Astrocyte (in vitro differentiated cells and primary cell): ENCODE data around the gene SYT6. TPM values are rescaled to one million over a fixed set of nuclear protein-coding genes. Genes with fewer than 3 reads are reported as not detected.

Experiments used
- DNase-seq: peaks from one replicate; pipeline ENCODE4 v3.0.0-alpha.2; 2010; ENCODE audit warnings: low read depth
- FAIRE-seq: peaks from 2 replicates; lab custom pipeline; 2011; peaks lifted over from hg19 to GRCh38; lab: Jason Lieb, UNC
- H2AFZ ChIP-seq: 2 replicates; pipeline ENCODE4 v1.6.0; 2012; ENCODE audit warnings: low read depth, low read length, inconsistent platforms
- H3K27ac ChIP-seq: 2 replicates; pipeline ENCODE4 v1.5.1; 2011; ENCODE audit warnings: low read depth, low read length, inconsistent platforms
- H3K27me3 ChIP-seq: 2 replicates; pipeline ENCODE4 v1.6.0; 2011; ENCODE audit warnings: low read length, inconsistent platforms; ENCODE audit not compliant: insufficient read depth
- H3K36me3 ChIP-seq: 2 replicates; pipeline ENCODE4 v1.5.1; 2011; ENCODE audit warnings: low read length, inconsistent platforms; ENCODE audit not compliant: insufficient read depth
- H3K4me1 ChIP-seq: 2 replicates; pipeline ENCODE4 v1.5.1; 2011; ENCODE audit warnings: low read length, inconsistent platforms; ENCODE audit not compliant: insufficient read depth
- H3K4me2 ChIP-seq: 2 replicates; pipeline ENCODE4 v1.6.0; 2012; ENCODE audit warnings: low read length, inconsistent platforms
- H3K4me3 ChIP-seq: 2 replicates; pipeline ENCODE4 v1.5.1; 2011; ENCODE audit warnings: low read depth, mild to moderate bottlenecking, low read length, inconsistent platforms; ENCODE audit not compliant: insufficient read depth
- H3K79me2 ChIP-seq: 2 replicates; pipeline ENCODE4 v1.6.0; 2012; ENCODE audit warnings: mild to moderate bottlenecking, low read length, inconsistent platforms; ENCODE audit not compliant: insufficient read depth
- H3K9ac ChIP-seq: 2 replicates; pipeline ENCODE4 v1.6.0; 2012; ENCODE audit warnings: mild to moderate bottlenecking, low read length, inconsistent platforms
- H3K9me3 ChIP-seq: 2 replicates; pipeline ENCODE4 v1.5.1; 2012; ENCODE audit warnings: low read depth, mild to moderate bottlenecking, low read length, inconsistent platforms; ENCODE audit not compliant: insufficient read depth
- H4K20me1 ChIP-seq: 2 replicates; pipeline ENCODE4 v1.6.0; 2012; ENCODE audit warnings: low read length, inconsistent platforms; ENCODE audit not compliant: insufficient read depth
- H3K27ac Mint-ChIP-seq: one replicate; pipeline ENCODE4 v1.8.0; 2021; ENCODE audit warnings: mild to moderate bottlenecking, mixed read lengths; ENCODE audit not compliant: unreplicated experiment
- H3K27me3 Mint-ChIP-seq: one replicate; pipeline ENCODE4 v1.8.0; 2021; ENCODE audit warnings: low read depth, mixed read lengths; ENCODE audit not compliant: unreplicated experiment
- H3K36me3 Mint-ChIP-seq: one replicate; pipeline ENCODE4 v1.8.0; 2021; ENCODE audit warnings: low read depth, mixed read lengths; ENCODE audit not compliant: unreplicated experiment
- H3K4me1 Mint-ChIP-seq: one replicate; pipeline ENCODE4 v1.8.0; 2021; ENCODE audit warnings: low read depth, mixed read lengths; ENCODE audit not compliant: unreplicated experiment
- H3K4me3 Mint-ChIP-seq: one replicate; pipeline ENCODE4 v1.8.0; 2021; ENCODE audit warnings: mild to moderate bottlenecking, moderate library complexity, mixed read lengths; ENCODE audit not compliant: unreplicated experiment
- H3K9me3 Mint-ChIP-seq: one replicate; pipeline ENCODE4 v1.8.0; 2021; ENCODE audit warnings: mild to moderate bottlenecking, mixed read lengths; ENCODE audit not compliant: unreplicated experiment
- CTCF ChIP-seq: IDR thresholded peaks from 2 replicates; pipeline ENCODE4 v1.5.1; 2011; ENCODE audit warnings: low read depth, mild to moderate bottlenecking, inconsistent platforms, low read length, moderate library complexity; ENCODE audit not compliant: insufficient read depth
- EZH2 ChIP-seq: IDR thresholded peaks from 2 replicates; pipeline ENCODE4 v1.6.1; 2012; ENCODE audit warnings: mild to moderate bottlenecking, low read length, inconsistent platforms; ENCODE audit not compliant: insufficient read depth
- total RNA-seq: library from RNA; stranded (reverse); gene quantifications from 2 replicates; pipeline ENCODE4 v1.2.1, GENCODE V29; 2021

Gene SYT6
- total RNA-seq, 1 donor from 2014 or later = 0.39 TPM

- peaks cover 33% of the 10 kb centered on the region for H3K27me3 Mint-ChIP-seq
- H3K36me3 Mint-ChIP-seq = no peaks in the 10 kb centered on the region
- Histone ChIP-seq H3K27ac (no peak overlapping the region), H3K4me1 (no peaks in the 10 kb centered on the region), H3K36me3 (no peaks in the 10 kb centered on the region), H3K9ac (no peak overlapping the region), H3K27me3 (peaks cover 7% of the 10 kb centered on the region), H3K9me3 (peaks cover 2% of the 10 kb centered on the region), H3K4me2 (no peak overlapping the region), H4K20me1 (no peaks in the 10 kb centered on the region), H2AFZ (no peak overlapping the region), H3K79me2 (no peaks in the 10 kb centered on the region), H3K4me3 (no peak overlapping the region)
- FAIRE-seq (no peak), DNase-seq (no peak)
- TF ChIP-seq EZH2 (no peak), CTCF (no peak)
- peaks cover 6% of the 10 kb centered on the region for H3K9me3 Mint-ChIP-seq
- H3K4me3 Mint-ChIP-seq = no peak overlapping the region
- no peaks in the 10 kb centered on the region for H3K4me1 Mint-ChIP-seq
- H3K27ac Mint-ChIP-seq = no peak overlapping the region
These were observed 74.0 kb downstream of the SYT6 start for GRCh38 chr1:114079596-114080190.

GRCh38 chr1:114078116-114078515, 75.6 kb downstream of the SYT6 start:
- Histone ChIP-seq H3K4me2 (no peak overlapping the region), H3K9me3 (peaks cover 2% of the 10 kb centered on the region), H3K36me3 (no peaks in the 10 kb centered on the region), H4K20me1 (no peaks in the 10 kb centered on the region), H3K79me2 (no peaks in the 10 kb centered on the region), H3K4me1 (no peaks in the 10 kb centered on the region), H3K4me3 (no peak overlapping the region), H2AFZ (no peak overlapping the region), H3K27ac (no peak overlapping the region), H3K9ac (no peak overlapping the region), H3K27me3 (peaks cover 3% of the 10 kb centered on the region)
- H3K9me3 Mint-ChIP-seq = peaks cover 12% of the 10 kb centered on the region
- no peak for TF ChIP-seq CTCF
- TF ChIP-seq EZH2 = no peak
- no peak for FAIRE-seq
- H3K27ac Mint-ChIP-seq = no peak overlapping the region
- H3K36me3 Mint-ChIP-seq = no peaks in the 10 kb centered on the region
- peaks cover 31% of the 10 kb centered on the region for H3K27me3 Mint-ChIP-seq
- no peaks in the 10 kb centered on the region for H3K4me1 Mint-ChIP-seq
- no peak overlapping the region for H3K4me3 Mint-ChIP-seq
- DNase-seq = no peak

- H3K36me3 Mint-ChIP-seq = no peaks in the 10 kb centered on the region
- H3K9me3 ChIP-seq = peaks cover 6% of the 10 kb centered on the region
- no peaks in the 10 kb centered on the region for H3K4me1 ChIP-seq
- no peak overlapping the region for H3K27ac ChIP-seq
- H3K27ac Mint-ChIP-seq = no peak overlapping the region
- no peaks in the 10 kb centered on the region for H3K27me3 ChIP-seq
- no peaks in the 10 kb centered on the region for H3K36me3 ChIP-seq
- FAIRE-seq (no peak), DNase-seq (no peak)
- no peaks in the 10 kb centered on the region for H3K4me1 Mint-ChIP-seq
- H3K79me2 ChIP-seq = no peaks in the 10 kb centered on the region
- H3K4me3 Mint-ChIP-seq = no peak overlapping the region
- H3K9me3 Mint-ChIP-seq = peaks cover 18% of the 10 kb centered on the region
- H3K27me3 Mint-ChIP-seq = peaks cover 27% of the 10 kb centered on the region
- no peak for TF ChIP-seq CTCF
- TF ChIP-seq EZH2 = no peak
- no peak overlapping the region for H3K9ac ChIP-seq
- H3K4me2 ChIP-seq = no peak overlapping the region
- H3K4me3 ChIP-seq = no peak overlapping the region
- no peaks in the 10 kb centered on the region for H4K20me1 ChIP-seq
- no peak overlapping the region for H2AFZ ChIP-seq
These were observed 76.5 kb downstream of the SYT6 start for GRCh38 chr1:114077188-114077587.
